ENCODE data around the gene POM121L12. TPM values are rescaled to one million over a fixed set of nuclear protein-coding genes. Genes with fewer than 3 reads are reported as not detected.

The POM121L12 gene
- total RNA-seq, 2 donors from 2014 or later, result not detected

- Histone ChIP-seq H3K9me3 (no peaks in the 10 kb centered on the region), H3K36me3 (no peaks in the 10 kb centered on the region), H3K4me1 (no peaks in the 10 kb centered on the region), H3K4me3 (no peak overlapping the region), H3K27ac (no peak overlapping the region), H3K27me3 (no peaks in the 10 kb centered on the region)
- TF ChIP-seq, protein P1, sequence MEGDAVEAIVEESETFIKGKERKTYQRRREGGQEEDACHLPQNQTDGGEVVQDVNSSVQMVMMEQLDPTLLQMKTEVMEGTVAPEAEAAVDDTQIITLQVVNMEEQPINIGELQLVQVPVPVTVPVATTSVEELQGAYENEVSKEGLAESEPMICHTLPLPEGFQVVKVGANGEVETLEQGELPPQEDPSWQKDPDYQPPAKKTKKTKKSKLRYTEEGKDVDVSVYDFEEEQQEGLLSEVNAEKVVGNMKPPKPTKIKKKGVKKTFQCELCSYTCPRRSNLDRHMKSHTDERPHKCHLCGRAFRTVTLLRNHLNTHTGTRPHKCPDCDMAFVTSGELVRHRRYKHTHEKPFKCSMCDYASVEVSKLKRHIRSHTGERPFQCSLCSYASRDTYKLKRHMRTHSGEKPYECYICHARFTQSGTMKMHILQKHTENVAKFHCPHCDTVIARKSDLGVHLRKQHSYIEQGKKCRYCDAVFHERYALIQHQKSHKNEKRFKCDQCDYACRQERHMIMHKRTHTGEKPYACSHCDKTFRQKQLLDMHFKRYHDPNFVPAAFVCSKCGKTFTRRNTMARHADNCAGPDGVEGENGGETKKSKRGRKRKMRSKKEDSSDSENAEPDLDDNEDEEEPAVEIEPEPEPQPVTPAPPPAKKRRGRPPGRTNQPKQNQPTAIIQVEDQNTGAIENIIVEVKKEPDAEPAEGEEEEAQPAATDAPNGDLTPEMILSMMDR (IDR thresholded peaks at IDR 0.05), result no peak
- DNase-seq (ENCODE audit: low spot score), result no peak
Measured at GRCh38 chr7:53050433-53050832, 15.0 kb downstream of the POM121L12 start.

GRCh38 chr7:53059591-53059990 is 24.2 kb downstream of the POM121L12 start:
- Histone ChIP-seq H3K4me1 (no peaks in the 10 kb centered on the region), H3K4me3 (no peak overlapping the region), H3K9me3 (peaks cover 0 to 4% of the 10 kb centered on the region in 2 donors), H3K27me3 (no peaks in the 10 kb centered on the region), H3K27ac (no peak overlapping the region), H3K36me3 (no peaks in the 10 kb centered on the region)
- DNase-seq (ENCODE audit: low spot score), result no peak
- TF ChIP-seq, protein P1 (IDR thresholded peaks at IDR 0.05), result no peak

- no peaks in the 10 kb centered on the region for H3K4me1 ChIP-seq
- H3K27me3 ChIP-seq, result no peaks in the 10 kb centered on the region
- H3K36me3 ChIP-seq, result no peaks in the 10 kb centered on the region
- H3K9me3 ChIP-seq, result peaks cover 0 to 4% of the 10 kb centered on the region in 2 donors
- no peak overlapping the region for H3K4me3 ChIP-seq
- H3K27ac ChIP-seq, result no peak overlapping the region
- TF ChIP-seq, protein P1 (IDR thresholded peaks at IDR 0.05), result no peak
- no peak for DNase-seq (ENCODE audit: low spot score)
Measured at GRCh38 chr7:53060066-53060465, 24.6 kb downstream of the POM121L12 start.

DNA sequence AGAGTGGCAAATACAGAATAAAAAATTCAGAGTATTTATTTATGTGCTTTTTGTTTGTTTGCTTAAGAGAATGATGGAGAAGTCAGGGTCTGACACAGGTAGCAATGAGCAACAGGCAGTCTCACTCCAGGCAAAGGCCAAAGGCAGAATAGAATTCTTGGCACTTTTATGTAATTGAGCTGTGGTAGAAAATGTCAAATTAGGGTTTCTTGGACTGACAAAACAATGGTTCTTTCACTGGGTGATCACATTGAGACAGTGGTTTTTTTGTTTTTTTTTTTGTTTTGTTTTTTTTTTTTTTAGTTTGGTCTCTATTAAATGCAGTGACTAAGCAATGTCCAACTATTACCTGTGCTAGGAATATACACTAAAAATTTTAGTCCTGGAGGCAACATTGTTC is 27.4 kb downstream of the POM121L12 start:
- Histone ChIP-seq H3K4me3 (no peak overlapping the region), H3K9me3 (peaks cover 0 to 4% of the 10 kb centered on the region in 2 donors), H3K36me3 (no peaks in the 10 kb centered on the region), H3K27me3 (no peaks in the 10 kb centered on the region), H3K4me1 (no peaks in the 10 kb centered on the region), H3K27ac (no peak overlapping the region)
- no peak for DNase-seq (ENCODE audit: low spot score)
- TF ChIP-seq, protein P1 (IDR thresholded peaks at IDR 0.05), result no peak

GRCh38 chr7:53068673-53069072 is 33.2 kb downstream of the POM121L12 start:
- no peak for DNase-seq (ENCODE audit: low spot score)
- Histone ChIP-seq H3K27ac (no peak overlapping the region), H3K4me1 (no peaks in the 10 kb centered on the region), H3K27me3 (no peaks in the 10 kb centered on the region), H3K9me3 (no peaks in the 10 kb centered on the region), H3K4me3 (no peak overlapping the region), H3K36me3 (no peaks in the 10 kb centered on the region)
- TF ChIP-seq, protein P1 (IDR thresholded peaks at IDR 0.05), result no peak

- Histone ChIP-seq H3K27ac (no peak overlapping the region), H3K27me3 (no peaks in the 10 kb centered on the region), H3K4me3 (no peak overlapping the region), H3K4me1 (no peaks in the 10 kb centered on the region), H3K36me3 (no peaks in the 10 kb centered on the region), H3K9me3 (no peaks in the 10 kb centered on the region)
- no peak for DNase-seq (ENCODE audit: low spot score)
- TF ChIP-seq, protein P1 (IDR thresholded peaks at IDR 0.05), result no peak
Measured at GRCh38 chr7:53070883-53071282, 35.5 kb downstream of the POM121L12 start.
